ENCODE results near the gene TEC. TPM values are rescaled to one million over a fixed set of nuclear protein-coding genes. Genes with fewer than 3 reads are reported as not detected.
A peak's percentile ranks its signal among the peaks of the same experiment; 100 is the strongest.
"Not testable (repeated sequence)": the region's sequence is repeated elsewhere in the genome, so short reads cannot be mapped to it uniquely, and the experiment has no call there.

Gene TEC
- 3.6 and 3.7 TPM in 2 replicates for total RNA-seq (2014; rRNA removed; shearing (Covaris generic); ENCODE audit: low replicate concordance)

DNA sequence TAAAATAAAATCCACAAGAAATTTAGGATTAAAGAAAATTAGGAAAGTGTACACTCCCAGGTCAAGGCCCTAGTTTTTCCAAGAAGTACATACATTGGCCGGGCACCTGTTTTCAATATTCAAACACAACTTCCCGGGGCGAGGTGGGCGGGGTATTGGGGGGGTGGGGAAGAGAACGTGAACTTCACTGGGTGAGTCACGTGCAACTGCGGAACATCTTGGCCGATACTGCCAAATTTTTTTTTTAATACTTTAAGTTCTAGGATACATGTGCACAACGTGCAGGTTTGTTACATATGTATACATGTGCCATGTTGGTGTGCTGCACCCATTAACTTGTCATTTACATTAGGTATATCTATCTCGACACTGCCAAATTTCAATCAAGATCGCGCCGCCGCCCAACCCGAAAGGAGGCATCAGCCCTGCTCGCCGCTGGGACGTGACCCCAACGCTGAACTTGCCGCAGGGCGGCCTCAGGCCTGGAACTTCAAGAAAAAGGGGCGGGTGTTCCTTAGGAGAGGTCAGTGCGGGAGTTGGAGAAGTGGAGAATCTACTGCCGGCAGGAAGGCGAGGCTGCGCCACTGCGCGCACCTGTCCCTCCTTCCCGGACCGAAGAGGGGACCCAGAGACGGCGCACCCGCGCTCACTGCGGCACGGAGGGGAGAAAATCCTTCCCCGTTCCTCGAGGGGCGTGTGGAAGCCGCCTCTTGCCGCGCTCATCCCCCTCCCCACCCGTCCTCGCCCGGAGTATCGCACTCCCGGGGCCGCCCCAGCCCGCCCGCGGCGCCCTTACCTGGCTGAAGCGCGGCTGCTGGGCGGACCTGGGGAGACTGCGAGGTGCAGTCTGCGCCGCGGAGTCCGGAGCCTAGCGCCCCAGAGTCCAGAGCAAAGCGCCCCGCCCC, at the start of gene TEC:
Gene TEC, minus strand, starts transcription at position 883 of the 905 bp plus-strand sequence. CDS start 41,224 bp downstream, outside the sequence.
- in situ Hi-C loops (cut with HindIII; ENCODE audit: low pct_unique_long_range_greater_than_20kb, low sequenced_read_pairs) = no loop called here
- peak; percentile 71 for DNase-seq (ENCODE audit: low read depth)

- in situ Hi-C loops (cut with HindIII; ENCODE audit: low pct_unique_long_range_greater_than_20kb, low sequenced_read_pairs) = no loop called here
- DNase-seq (ENCODE audit: low read depth) = peak; percentile 47
Observed at GRCh38 chr4:48315728-48316630, 46.3 kb upstream of the TEC start.

- in situ Hi-C loops (cut with HindIII; ENCODE audit: low pct_unique_long_range_greater_than_20kb, low sequenced_read_pairs); DNase-seq (ENCODE audit: low read depth): not testable (repeated sequence)
Observed at GRCh38 chr4:48314746-48315145, 45.1 kb upstream of the TEC start.

DNA sequence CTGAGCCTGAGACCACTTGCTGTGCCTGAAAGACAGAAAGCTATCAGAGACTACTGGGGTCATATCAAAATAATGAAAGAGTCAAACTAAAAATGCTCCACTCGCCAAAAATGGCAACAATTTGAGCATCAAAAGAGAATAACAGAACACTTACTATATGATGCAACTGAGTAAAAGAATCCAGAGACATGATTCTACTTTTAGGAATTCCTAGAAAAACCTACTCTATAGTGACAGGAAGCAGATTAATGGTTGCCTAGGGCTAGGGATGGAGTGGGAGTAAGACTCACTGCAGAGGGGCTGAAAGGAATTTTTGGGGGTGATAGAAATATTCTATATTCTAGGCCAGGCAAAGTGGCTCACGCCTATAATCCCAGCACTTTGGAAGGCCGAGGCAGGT, 42.3 kb upstream of the TEC start:
- no peak for DNase-seq (ENCODE audit: low read depth)
- in situ Hi-C loops (cut with HindIII; ENCODE audit: low pct_unique_long_range_greater_than_20kb, low sequenced_read_pairs) = no loop called here

- in situ Hi-C loops (cut with HindIII; ENCODE audit: low pct_unique_long_range_greater_than_20kb, low sequenced_read_pairs) = no loop called here
- no peak for DNase-seq (ENCODE audit: low read depth)
Observed at GRCh38 chr4:48308901-48309300, 39.3 kb upstream of the TEC start.

DNA sequence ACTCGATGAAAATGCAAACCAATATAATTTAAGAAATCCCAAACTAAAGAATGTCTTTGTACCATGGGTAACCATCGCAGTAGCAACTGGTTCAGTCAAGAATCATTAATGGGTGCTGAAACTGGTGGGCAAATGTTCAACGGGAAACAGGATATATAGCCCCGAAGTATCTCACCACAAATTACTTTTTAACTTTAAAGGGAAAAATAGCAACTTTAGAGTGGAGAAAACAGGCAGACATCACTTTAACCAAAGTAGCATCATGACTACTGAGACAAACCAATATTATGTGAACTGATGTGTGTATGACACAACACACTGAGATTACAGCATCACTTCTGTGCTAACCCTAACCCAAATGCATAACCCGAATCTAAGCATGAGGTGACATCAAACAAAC, 37.9 kb upstream of the TEC start:
- no peak for DNase-seq (ENCODE audit: low read depth)
- in situ Hi-C loops (cut with HindIII; ENCODE audit: low pct_unique_long_range_greater_than_20kb, low sequenced_read_pairs) = no loop called here

DNA sequence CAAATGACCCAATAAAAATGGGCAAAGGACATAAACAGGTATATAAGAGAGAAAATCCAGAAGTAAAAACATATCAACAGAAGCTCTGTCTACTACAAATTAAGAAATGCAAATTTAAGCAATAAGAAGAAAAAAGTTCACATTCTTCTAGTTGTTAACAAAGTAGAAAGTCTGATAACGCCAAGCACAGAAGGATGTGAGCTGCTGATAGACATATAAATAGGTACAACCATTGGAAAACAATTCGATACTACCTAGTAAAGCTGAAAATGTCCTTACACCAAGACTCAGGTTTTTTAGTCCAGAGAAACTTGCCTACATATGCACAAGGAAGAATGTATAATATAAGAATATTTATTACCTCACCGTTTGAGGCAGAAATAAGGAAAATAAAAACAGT, 35.9 kb upstream of the TEC start:
- no peak for DNase-seq (ENCODE audit: low read depth)
- in situ Hi-C loops (cut with HindIII; ENCODE audit: low pct_unique_long_range_greater_than_20kb, low sequenced_read_pairs) = no loop called here

- in situ Hi-C loops (cut with HindIII; ENCODE audit: low pct_unique_long_range_greater_than_20kb, low sequenced_read_pairs) = no loop called here
Observed at GRCh38 chr4:48300004-48300403, 30.4 kb upstream of the TEC start.

DNA sequence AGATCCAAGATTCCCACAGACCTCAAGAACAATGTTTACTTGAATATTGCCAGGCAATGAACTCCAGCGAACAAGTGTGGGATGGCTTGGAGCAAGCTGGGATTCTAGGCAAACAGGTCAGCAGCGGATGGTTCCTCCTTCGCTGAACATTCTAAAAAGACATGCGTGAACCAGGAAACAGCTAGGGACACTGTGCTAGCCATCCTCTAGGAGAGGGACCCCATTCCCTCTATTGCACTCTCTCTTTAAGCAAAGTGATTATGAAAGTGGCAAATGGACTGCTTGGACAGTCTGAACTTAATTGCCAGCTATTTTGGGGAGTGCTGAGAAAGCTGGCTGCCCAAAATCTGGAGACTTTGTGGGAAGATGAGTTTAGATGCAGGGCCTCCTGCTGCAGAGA, 29.9 kb upstream of the TEC start:
- in situ Hi-C loops (cut with HindIII; ENCODE audit: low pct_unique_long_range_greater_than_20kb, low sequenced_read_pairs) = no loop called here
- DNase-seq (ENCODE audit: low read depth) = no peak

More at GRCh38 chr4:48300004-48300403, 30.4 kb upstream of the TEC start:
- no peak for DNase-seq (ENCODE audit: low read depth)

DNA sequence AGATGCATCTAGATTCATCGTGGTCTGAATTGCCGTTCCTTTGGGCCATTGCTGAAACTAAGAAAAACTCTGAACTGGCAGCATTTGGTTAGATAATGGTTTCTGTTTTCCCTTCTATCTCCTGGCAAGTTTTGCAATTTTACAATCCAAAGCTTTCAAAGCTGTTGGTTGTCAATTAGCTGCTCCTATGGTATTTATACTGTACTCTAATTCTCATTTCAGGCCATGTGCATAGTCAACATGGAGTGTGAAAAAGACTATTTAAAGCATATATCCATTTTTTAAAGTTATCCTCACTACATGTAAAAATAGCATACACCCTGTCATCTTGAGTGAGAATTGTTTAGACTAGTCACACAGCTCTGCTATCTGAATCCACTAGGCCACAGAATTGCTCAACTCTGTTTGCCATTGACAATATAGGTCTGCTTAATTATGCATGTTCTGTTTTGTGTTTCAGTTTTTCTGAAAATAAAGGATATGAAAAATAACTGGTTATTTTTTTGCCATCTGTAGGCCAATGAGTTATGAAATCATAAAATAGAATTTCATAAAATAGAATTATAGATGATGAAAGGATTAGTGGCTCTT, 27.7 kb upstream of the TEC start:
- in situ Hi-C loops (cut with HindIII; ENCODE audit: low pct_unique_long_range_greater_than_20kb, low sequenced_read_pairs) = no loop called here
- DNase-seq (ENCODE audit: low read depth) = no peak

DNA sequence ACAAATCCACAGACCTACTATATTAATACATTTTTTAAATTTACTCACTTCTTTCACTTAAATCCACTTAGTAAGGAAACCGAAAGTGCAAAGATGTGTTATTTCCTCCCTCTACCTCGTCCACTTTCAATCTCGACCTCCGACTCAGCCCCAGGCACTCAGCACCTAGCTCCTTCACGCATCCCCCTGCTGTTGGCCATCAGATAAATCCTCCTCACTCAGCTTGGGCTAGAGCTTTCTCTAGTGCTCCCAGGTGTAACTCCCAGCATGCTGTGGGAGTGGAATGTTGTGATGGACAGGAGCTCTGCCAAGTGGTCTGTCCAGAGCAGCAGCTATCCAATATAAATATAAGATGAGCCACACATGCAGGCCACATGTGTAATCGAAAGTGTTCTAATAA, 26.7 kb upstream of the TEC start:
- in situ Hi-C loops (cut with HindIII; ENCODE audit: low pct_unique_long_range_greater_than_20kb, low sequenced_read_pairs) = no loop called here

DNA sequence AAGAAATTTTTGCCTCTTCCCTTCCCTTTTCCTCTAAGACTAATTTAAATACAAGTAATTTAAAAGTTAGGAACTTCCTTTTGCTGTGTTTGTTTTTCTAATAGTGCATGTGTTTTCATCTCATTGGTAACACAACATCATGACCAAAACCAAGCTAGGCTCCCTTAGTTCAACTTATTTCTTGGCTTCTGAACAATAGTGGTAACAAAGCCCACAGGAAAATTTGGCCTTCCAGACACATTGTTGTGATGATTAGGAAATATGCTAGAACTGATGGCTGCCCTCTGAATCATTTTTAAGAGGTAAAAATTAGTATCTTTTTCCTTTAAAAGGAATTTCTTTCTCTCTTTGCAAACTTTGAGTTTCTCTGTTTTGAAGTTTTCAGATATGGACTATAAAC, 25.5 kb upstream of the TEC start:
- DNase-seq (ENCODE audit: low read depth) = no peak

More for the DNA sequence above, 26.7 kb upstream of the TEC start:
- no peak for DNase-seq (ENCODE audit: low read depth)

DNA sequence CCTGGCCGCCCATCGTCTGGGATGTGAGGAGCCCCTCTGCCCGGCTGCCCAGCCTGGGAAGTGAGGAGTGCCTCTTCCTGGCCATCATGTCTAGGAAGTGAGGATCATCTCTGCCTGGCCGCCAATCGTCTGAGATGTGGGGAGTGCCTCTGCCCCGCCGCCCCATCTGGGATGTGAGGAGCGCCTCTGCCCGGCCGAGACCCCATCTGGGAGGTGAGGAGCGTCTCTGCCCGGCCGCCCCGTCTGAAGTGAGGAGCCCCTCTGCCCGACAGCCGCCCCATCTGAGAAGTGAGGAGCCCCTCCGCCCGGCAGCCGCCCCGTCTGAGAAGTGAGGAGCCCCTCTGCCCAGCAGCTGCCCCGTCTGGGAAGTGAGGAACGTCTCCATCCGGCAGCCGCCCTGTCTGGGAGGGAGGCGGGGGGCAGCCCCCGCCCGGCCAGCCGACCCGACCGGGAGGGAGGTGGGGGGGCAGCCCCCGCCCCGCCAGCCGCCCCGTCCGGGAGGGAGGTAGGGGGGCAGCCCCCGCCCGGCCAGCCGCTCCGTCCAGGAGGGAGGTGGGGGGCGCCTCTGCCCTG, 22.7 kb upstream of the TEC start:
- DNase-seq (ENCODE audit: low read depth); in situ Hi-C loops (cut with HindIII; ENCODE audit: low pct_unique_long_range_greater_than_20kb, low sequenced_read_pairs): not testable (repeated sequence)

More for the DNA sequence above, 25.5 kb upstream of the TEC start:
- in situ Hi-C loops (cut with HindIII; ENCODE audit: low pct_unique_long_range_greater_than_20kb, low sequenced_read_pairs) = no loop called here

DNA sequence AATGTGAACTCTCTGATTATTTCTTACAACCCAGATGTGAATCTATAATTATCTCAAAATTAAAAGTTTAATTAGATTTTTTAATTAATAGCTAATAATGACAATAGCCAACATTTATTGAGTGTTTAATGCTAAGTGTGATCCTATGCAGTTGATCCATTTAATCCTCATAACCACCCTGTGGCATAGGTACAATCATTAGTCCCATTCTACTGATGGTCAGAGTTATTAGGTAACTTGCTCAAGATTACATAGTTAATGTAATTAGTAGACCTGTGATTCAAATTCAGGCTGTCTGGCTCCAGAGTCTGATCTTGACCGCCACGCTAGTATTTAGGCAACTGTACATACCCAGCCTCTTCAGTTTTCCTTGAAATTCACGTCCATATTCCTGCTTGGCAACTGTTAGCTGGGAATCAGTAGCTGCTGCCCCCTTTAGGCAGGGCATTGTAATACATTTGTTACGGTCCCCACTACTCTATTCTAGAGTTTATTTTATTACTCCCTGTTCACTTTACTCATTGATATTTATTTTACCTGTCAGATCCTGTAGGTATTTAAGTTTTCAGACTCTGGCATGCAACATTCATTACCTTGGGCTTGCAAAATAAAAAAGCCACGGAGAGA, 20.6 kb upstream of the TEC start:
- in situ Hi-C loops (cut with HindIII; ENCODE audit: low pct_unique_long_range_greater_than_20kb, low sequenced_read_pairs) = no loop called here
- DNase-seq (ENCODE audit: low read depth) = no peak

DNA sequence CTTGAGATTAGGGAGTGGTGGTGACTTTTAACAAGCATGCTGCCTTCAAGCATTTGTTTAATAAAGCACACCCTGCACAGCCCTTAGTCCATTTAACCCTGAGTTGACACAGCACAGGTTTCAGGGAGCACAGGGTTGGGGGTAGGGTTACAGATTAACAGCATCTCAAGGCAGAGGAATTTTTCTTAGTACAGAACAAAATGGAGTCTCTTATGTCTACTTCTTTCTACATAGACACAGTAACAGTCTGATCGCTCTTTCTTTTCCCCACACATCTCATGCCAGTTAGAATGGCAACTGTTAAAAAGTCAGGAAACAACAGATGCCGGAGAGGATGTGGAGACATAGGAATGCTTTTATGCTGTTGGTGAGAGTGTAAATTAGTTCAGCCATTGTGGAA, 16.4 kb upstream of the TEC start:
- DNase-seq (ENCODE audit: low read depth); in situ Hi-C loops (cut with HindIII; ENCODE audit: low pct_unique_long_range_greater_than_20kb, low sequenced_read_pairs): not testable (repeated sequence)

DNA sequence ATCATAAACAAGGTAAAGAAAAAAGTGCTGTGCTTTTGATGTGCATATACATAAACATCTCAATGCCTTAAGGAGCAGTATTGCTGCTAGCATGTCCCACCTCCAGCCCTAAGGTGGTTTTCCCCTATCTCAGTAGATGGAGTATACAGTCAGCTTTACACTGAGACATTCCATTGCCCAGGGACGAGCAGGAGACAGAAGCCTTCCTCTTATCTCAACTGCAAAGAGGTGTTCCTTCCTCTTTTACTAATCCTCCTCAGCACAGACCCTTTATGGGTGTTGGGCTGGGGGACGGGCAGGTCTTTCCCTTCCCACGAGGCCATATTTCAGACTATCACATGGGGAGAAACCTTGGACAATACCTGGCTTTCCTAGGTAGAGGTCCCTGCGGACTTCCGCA, 16.0 kb upstream of the TEC start:
- in situ Hi-C loops (cut with HindIII; ENCODE audit: low pct_unique_long_range_greater_than_20kb, low sequenced_read_pairs); DNase-seq (ENCODE audit: low read depth): not testable (repeated sequence)

- in situ Hi-C loops (cut with HindIII; ENCODE audit: low pct_unique_long_range_greater_than_20kb, low sequenced_read_pairs) = no loop called here
- DNase-seq (ENCODE audit: low read depth) = no peak
Observed at GRCh38 chr4:48275686-48276085, 6.0 kb upstream of the TEC start.

DNA sequence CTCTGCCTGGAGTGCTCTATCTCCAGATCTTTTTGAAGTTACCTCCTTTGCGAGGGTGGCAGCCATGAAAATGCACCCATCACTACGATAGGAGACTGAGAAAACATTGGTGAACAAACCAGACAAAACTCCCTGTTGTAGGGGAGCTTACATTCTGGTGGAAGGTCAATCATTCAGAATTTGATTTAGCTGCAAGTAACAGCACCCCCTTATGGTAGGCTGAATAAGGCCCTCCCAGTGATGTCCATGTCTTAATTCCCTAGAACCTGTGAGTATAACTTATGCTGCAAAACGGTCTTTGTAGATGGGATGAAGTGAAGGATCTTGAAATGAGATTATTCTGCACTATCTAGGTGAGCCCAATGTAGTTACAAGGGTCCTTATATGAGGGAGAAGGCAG, 5.6 kb upstream of the TEC start:
- no peak for DNase-seq (ENCODE audit: low read depth)

More for the DNA sequence above, 5.6 kb upstream of the TEC start:
- in situ Hi-C loops (cut with HindIII; ENCODE audit: low pct_unique_long_range_greater_than_20kb, low sequenced_read_pairs) = no loop called here
